Activated gamma-delta T cell (primary cell): ENCODE measurements around the gene ARL2.
"Not testable (repeated sequence)": the region's sequence is repeated elsewhere in the genome, so short reads cannot be mapped to it uniquely, and the experiment has no call there.

Experiments
- DNase-seq: peaks from one replicate; lab custom pipeline; 2025; lab: John Stamatoyannopoulos, UW
- total RNA-seq, 2 donors: gene quantifications; one replicate each; lab custom pipeline; 2026; lab: John Stamatoyannopoulos, UW

Gene ARL2
- 10.7 to 11.4 reads per million in 2 donors for total RNA-seq

GRCh38 chr11:65013888-65014725 lies at the start of gene ARL2:
Gene ARL2 (plus strand): TSS chr11:65014160. CDS start chr11:65014208, 48 bp downstream.
- DNase-seq: peak; percentile 78

- DNase-seq: no peak
Measured at GRCh38 chr11:64967375-64967774, 46.6 kb upstream of the ARL2 start.

DNA sequence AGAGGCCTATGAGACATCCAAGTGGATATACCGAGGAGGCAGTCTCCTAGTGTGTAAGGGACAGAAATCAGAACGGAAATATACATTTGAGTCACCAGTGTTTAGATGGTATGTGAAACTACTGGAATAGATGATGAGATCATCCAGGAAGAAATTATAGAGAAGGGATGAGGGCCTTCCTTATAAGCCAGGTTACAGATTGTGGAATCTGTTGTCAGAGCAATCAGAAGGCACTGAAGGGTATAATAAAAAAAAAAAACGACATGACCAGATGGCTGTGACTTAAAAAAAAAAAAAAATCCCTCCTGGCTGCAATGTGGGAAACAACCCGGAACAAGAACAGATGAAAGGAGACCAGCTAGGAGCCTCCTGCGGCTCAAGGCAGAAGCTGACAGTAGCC lies 44.8 kb upstream of the ARL2 start:
- no peak for DNase-seq

DNA sequence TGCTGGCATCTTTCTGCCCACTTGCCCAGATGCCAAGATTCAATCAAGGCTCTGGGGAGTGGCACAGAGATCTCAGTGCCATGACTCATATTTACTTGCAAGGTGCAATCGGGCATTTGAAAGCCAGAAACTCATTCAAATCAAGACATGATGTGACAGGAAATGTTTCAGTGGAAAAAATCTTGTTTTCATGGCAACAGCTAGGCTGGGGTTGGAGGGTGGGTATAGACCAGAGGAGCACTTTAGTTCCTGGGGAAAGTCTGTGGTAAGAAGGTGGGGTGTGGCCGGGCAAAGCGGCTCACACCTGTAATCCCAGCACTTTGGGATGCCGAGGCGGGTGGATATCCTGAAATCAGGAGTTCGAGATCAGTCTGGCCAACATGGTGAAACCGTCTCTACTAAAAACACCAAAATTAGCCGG lies 43.2 kb upstream of the ARL2 start:
- no peak for DNase-seq

- peak; percentile 73 for DNase-seq
Measured at GRCh38 chr11:64971421-64972233, 42.3 kb upstream of the ARL2 start, which contains the start of gene MAJIN. Gene MAJIN (minus strand): TSS chr11:64972108. CDS start chr11:64959405, 12,703 bp downstream.

- no peak for DNase-seq
Measured at GRCh38 chr11:64974124-64974523, 39.8 kb upstream of the ARL2 start.

GRCh38 chr11:64976651-64977050 lies 37.3 kb upstream of the ARL2 start:
- DNase-seq: no peak

DNA sequence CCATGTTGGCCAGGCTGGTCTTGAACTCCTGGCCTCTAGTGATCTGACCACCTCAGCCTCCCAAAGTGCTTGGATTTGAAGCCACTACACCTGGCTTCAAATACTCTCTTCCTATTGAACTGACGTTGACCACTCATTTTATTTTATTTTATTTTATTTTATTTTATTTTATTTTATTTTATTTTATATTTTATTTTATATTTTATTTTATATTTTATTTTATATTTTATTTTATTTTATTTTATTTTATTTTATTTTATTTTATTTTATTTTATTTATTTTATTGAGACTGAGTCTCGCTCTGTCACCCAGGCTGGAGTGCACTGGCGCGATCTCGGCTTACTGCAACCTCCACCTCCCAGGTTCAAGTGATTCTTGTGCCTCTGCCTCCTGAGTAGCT lies 30.6 kb upstream of the ARL2 start:
- not testable (repeated sequence) for DNase-seq

DNA sequence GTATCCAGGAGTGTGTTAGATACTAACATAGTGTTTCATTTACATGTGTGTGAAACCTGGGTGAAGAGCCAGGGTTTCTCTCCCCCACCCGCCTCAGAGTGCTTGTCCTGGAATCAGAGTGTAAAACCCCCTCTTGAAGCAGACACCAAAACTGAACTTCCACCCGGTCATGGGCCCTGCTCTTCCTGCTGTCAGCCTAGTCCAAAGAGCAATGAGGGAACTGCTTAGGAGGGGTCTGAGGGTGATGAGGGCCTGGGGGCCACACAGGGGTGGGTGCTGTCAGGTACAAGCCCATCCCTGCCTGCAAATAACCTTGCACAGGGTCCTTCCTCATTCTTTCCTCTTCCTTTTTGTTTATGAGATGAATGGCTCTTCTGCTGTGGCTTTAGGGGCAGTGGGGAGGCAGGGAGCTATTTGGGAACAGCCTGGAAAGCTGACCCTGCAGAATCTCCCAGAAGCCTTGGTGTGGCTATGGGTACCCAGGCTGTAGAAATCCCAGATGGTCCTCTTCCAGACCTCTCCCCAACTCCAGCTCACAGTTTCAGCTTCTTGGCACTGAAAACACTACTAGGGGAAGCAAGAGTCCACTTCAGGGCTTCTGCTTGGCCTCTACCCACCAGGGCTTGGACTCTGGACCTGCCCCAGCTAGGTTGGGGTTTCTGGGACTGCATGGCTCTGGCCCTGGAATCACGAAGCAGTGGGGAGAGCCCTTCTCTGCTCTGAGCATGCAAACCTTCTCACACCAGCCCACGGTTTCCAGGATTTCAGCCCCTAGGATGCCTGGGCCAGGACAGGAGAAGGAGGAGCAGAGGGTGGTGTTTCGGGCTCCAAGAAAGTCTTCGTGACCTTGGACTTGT lies 25.7 kb upstream of the ARL2 start:
- DNase-seq: no peak

DNA sequence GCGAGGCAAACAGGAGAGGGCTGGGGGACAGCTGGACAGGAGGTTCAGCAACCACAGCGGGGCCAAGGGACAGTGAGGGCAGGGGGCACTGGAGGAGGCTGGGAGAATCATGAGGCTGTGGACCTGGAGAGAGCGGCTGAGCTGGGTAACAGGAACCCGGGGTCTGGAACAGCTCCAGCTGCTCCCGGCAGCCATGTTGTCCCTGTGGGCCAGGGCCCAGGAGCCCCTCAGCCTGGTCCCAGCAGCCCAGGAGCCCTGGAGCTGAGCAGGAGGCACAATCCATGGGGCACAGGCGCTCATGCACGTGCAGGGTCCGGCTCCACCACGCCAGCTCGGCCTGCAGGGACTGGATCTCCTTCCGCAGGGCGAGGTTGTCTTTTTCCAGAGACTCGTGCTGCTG lies 24.5 kb upstream of the ARL2 start:
- DNase-seq: no peak

DNA sequence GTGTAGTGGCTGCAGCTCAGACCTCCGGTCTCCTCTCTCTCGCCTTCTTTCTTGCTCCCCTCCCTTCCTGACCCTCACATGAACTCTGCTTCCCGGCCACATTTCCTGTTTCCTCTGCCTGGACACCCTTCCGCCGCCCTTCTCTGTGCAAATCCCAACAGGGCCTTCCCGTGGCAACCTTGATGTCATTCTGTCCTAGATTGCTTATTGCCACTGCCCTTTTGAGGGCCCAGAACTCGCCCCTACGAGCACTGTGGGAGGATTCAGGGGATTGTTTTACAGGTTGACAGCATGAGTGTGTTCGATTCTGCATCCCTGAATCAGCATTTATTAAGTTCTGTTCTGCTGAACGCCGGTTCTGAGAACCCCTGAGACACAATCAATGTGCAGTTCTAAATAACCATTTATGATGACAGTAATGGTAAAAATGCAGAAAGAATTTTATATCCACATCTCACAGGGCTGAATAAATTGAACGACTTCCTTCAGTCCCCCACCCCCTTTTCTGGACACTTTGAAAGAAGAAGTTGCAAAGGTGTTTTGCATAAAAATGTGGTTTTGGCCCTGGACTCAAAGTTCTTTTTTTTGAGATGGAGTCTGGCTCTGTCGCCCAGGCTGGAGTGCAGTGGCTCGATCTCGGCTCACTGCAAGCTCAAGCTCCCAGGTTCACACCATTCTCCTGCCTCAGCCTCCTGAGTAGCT lies 23.6 kb upstream of the ARL2 start:
- DNase-seq: no peak

DNA sequence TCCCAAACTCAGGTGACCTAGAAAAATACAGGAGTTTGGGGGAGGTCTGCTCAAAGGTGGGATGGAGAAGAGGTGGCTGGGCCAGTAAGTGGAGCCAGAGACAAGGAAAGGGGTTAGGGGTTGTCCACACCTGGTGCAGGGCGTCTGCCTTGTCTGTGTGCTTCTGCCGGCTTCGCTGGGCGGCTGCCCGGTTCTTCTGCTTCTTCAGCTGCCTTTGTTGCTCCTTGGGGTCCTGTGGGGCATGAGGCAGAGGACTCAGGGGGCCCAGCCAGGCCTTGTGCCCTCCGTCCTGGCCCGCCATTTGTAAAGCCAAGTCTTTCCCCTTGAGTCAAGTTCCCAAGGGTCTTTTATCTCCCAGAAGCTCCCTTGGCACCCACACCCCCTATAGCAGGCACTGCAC lies 19.6 kb upstream of the ARL2 start:
- no peak for DNase-seq

DNA sequence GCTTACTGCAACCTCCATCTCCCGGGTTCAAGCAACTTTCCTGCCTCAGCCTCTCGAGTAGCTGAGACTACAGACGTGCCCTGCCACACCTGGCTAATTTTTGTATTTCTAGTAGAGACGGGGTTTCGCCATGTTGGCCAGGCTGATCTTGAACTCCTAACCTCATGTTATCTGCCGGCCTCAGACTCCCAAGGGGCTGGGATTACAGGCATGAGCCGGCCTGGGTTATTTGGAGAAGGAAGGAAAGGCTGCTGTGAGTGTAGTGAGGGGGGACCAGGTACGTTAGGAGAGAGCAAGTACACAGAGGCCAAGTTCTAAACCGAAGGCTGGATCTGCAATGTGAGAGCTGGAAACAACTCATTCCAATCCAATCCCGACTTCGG lies 17.6 kb upstream of the ARL2 start:
- no peak for DNase-seq

DNA sequence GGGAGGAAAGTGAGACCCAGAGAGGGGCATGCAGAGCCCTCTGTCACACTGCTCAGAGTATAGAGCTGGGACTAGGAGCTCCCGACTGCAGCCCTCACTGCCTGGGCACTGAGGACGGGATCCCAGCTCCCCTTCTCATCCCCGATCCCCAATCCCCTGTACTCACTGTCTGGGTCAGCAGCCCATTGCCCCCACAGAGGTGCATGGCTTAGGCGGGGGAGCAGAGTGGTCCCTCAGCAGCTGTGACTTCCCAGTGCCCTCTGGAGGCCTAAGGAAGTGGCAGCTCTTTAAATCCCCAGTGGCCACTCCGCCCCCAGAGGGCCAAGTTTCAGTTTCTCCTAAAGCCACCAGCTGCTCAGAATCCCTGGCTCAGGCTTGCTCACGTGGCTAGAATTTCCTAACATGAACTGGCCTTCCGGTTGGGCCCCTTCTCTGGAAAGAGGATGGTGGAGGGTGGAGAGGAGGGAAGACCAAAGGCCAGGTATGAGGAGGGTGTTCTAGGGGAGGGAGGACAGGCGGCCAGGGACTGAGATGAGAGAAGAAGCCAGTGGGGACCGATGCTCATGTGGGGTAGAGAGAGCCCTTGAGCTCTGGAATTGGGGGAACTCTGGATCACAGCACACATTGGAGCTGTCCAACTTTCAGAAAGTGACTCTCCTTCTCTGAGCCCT lies 17.1 kb upstream of the ARL2 start, which contains the start of gene BATF2:
BATF2 (minus strand) TSS at position 262 of the 671 bp plus-strand sequence; CDS start at position 205, 57 bp downstream.
- no peak for DNase-seq

DNA sequence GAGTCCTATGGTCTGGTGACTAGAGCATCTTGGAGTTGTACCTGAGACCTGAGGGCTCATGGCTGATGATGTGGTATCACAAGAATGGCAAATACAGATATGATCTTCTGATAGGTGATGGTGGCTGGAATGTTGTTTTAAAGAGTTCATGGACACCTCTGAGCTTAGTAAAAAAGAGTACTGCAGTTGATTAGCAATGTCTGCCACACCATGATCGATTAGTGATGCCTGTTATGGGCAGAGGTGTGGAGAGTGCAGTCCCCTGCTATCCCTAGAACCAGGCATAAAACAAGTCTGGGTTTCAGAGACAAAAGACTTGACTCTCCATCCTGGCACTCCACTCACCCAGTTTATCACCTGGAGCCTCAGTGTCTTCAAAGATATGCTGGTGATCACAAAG lies 15.8 kb upstream of the ARL2 start:
- no peak for DNase-seq

DNA sequence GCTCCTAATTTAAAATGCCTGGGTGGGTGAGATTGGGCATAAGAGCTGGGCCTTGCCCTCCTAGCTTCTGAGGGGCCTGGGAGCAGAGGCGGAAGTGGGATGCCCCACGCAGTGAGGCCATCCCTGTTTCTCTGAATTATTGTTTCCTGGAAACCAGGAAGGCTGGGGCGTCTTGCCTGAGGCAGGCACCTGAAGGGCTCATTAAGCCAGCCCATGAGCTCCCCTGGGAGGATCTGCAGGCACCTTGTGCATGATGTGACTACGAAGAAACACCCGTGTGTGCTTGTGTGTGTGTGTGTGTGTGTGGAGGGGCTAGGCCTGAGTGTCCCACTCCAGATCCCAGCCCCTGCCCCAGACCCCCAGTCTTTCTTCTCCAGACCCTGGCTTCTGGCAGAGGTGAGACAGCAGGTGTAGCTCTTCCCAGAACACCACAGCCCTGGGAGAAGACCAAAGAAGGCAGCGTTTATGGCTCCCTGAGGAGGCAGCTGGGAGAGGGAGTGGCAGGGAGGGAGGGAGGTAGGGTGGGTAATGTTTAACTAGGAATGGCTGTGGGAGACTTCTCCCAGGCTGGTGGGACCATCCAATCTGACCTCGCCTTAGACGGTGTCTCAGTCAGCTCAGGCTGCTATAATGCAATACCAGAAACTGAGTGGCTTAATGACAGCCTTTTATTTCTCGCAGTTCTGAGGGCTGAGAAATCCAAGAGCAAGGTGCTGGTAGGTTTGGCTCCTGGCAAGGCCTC lies 15.1 kb upstream of the ARL2 start:
- no peak for DNase-seq

DNA sequence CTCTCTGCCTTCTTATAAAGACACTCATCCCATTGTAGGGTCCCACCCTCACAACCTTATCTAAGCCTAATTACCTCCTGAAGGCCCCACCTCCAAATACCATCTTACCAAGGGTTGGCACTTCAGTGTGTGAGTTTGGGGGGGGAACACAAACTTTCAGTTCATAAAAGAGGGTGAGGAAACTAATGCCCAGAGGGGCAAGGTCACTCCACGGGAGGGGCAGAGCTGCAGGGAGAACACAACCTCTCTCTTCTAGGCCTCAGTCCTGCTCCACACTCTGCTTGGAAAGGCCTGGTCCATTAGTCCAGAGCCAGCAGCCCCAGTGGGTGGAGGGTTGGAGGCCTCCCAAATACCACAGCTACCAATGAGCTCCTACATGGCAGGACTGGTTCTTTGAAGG lies 14.5 kb upstream of the ARL2 start:
- DNase-seq: no peak

DNA sequence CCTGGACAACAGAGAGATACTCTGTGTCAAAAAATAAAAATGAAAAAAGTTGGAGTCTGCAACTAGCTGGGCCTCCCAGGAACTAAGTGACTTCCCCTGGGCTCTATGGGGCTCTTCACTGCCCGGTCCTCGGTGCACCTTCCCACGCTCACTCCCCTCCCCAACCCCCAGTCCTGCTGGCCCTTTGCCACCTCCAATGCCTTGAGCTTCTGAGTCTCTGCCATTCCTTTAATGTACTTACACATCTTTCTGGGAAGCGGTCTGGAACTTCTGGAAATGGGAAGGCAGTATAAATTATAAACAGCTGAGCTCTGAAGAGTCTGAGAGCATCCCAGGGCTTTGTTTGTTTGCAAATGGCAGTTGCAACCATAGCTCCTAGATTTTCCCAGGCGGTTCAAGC lies 11.3 kb upstream of the ARL2 start:
- DNase-seq: no peak

DNA sequence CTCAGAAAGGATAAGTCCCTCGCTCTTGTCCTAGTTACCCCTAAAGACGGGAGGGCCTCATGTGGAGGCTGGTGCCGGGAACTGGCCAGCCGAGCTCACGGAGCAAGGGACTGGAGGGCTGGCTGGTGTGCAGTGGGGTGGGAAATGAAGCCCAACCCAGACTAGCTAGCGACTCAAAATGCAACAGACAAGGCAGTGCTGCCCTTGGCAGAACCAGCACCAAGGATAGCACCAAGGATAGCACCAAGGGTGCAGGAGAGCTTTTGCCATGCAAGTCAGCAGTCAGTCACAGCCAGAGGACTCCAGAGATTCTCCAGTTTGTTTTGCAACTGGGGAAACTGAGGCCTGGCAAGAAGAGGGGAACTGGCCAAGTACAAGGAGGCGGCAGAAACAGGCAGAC lies 10.7 kb upstream of the ARL2 start:
- no peak for DNase-seq

DNA sequence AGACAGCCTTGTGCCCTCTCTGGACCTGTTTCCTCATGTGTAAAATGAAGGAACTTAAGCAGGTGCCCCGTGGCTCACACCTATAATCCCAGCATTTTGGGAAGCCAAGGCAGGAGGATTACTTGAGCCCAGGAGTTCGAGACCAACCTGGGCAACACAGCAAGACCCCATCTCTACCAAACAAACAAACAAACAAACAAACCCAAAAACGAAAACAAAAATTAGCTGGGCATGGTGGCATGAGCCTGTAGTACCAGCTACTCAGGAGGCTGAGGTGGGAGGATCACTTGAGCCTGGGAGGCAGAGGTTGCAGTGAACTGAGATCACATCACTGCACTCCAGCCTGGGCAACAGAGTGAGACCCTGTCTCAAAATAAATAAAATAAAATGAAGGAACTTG lies 10.0 kb upstream of the ARL2 start:
- DNase-seq: not testable (repeated sequence)
